Left lung (tissue), 10 donors: ENCODE results near the gene ING5. TPM values are rescaled to one million over a fixed set of nuclear protein-coding genes. Genes with fewer than 3 reads are reported as not detected.
A peak's percentile ranks its signal among the peaks of the same experiment; 100 is the strongest.

Experiments used
- ATAC-seq: fragments of 200-7000 bp; cut with Tn5 transposase; one replicate; pipeline ENCODE4 v1.9.1; 2020; ENCODE audit warnings: moderate library complexity
- DNase-seq, 4 donors: peaks; one replicate each; pipeline ENCODE4 v3.0.0-alpha.2; 2013 to 2020
- H3K27ac ChIP-seq, 2 donors: fragments of 200-600 bp; sonication (generic) in 1 of 2; one replicate each; pipeline versions ENCODE4 v1.5.0 to v1.8.0; 2020 to 2021
- H3K27me3 ChIP-seq, 2 donors: fragments of 200-600 bp; sonication (generic) in 1 of 2; one replicate each; pipeline versions ENCODE4 v1.5.0 to v1.8.0; 2020 to 2021
- H3K36me3 ChIP-seq, 2 donors: fragments of 200-600 bp; sonication (generic) in 1 of 2; one replicate each; pipeline versions ENCODE4 v1.5.0 to v1.8.0; 2020 to 2021
- H3K4me1 ChIP-seq, 2 donors: fragments of 200-600 bp; one replicate each; pipeline ENCODE4 v1.8.0; 2021
- H3K4me3 ChIP-seq, 2 donors: fragments of 200-600 bp; sonication (generic) in 1 of 2; one replicate each; pipeline versions ENCODE4 v1.5.0 to v1.8.0; 2020 to 2021; ENCODE audit warnings: mild to moderate bottlenecking in 1 of 2
- H3K9me3 ChIP-seq, 2 donors: fragments of 200-600 bp; sonication (generic) in 1 of 2; one replicate each; pipeline versions ENCODE4 v1.5.0 to v1.8.0; 2020 to 2021
- intact Hi-C, 2 donors: fragments of 100-400 bp; cut with DNase I; formaldehyde crosslinking; loops; one replicate each; pipeline versions ENCODE4 v1.11.2 to v1.14.2; 2022
- polyA plus RNA-seq, 6 donors: library from polyadenylated mRNA; unstranded; fragments of 120-200 nt; gene quantifications; one replicate each; pipeline ENCODE4 v1.2.1, GENCODE V29; 2013; ENCODE audit not compliant: insufficient read length in 6 of 6
- total RNA-seq, 2 donors: library from RNA; stranded (reverse); fragmentation: NEBNext Ultra II Directional; extraction: Animal tissue kit (Norgen Biotek cat#: 25700); gene quantifications; one replicate each; pipeline ENCODE4 v1.2.1, GENCODE V29; 2021
- TF ChIP-seq, protein P1 (sequence below), 2 donors: fragments of 200-600 bp; sonication (generic) in 1 of 2; IDR thresholded peaks; one replicate each; pipeline versions ENCODE4 v1.5.0 to v1.8.0; 2021; ENCODE audit warnings: antibody characterized with exemption in 2 of 2
- donor health status: DM: no; HTN: yes; CAD: no.
- donor health status: DM: no; HTN: no; CAD: no.

Gene ING5
- total and polyA plus RNA-seq, 8 donors = 27.6 to 49.1 (median 43.9) TPM

- Histone ChIP-seq H3K27ac (no peak overlapping the region), H3K4me1 (peaks cover 0 to 15% of the 10 kb centered on the region in 2 donors), H3K4me3 (no peak overlapping the region), H3K27me3 (no peaks in the 10 kb centered on the region), H3K9me3 (no peaks in the 10 kb centered on the region), H3K36me3 (peaks cover 0 to 72% of the 10 kb centered on the region in 2 donors)
- TF ChIP-seq, protein P1, sequence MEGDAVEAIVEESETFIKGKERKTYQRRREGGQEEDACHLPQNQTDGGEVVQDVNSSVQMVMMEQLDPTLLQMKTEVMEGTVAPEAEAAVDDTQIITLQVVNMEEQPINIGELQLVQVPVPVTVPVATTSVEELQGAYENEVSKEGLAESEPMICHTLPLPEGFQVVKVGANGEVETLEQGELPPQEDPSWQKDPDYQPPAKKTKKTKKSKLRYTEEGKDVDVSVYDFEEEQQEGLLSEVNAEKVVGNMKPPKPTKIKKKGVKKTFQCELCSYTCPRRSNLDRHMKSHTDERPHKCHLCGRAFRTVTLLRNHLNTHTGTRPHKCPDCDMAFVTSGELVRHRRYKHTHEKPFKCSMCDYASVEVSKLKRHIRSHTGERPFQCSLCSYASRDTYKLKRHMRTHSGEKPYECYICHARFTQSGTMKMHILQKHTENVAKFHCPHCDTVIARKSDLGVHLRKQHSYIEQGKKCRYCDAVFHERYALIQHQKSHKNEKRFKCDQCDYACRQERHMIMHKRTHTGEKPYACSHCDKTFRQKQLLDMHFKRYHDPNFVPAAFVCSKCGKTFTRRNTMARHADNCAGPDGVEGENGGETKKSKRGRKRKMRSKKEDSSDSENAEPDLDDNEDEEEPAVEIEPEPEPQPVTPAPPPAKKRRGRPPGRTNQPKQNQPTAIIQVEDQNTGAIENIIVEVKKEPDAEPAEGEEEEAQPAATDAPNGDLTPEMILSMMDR (IDR thresholded peaks at IDR 0.05) = no peak
- intact Hi-C loops = no loop called here
- ATAC-seq (no peak), DNase-seq (no peak)
Observed at GRCh38 chr2:241706537-241706936, 4.7 kb downstream of the ING5 start.

DNA sequence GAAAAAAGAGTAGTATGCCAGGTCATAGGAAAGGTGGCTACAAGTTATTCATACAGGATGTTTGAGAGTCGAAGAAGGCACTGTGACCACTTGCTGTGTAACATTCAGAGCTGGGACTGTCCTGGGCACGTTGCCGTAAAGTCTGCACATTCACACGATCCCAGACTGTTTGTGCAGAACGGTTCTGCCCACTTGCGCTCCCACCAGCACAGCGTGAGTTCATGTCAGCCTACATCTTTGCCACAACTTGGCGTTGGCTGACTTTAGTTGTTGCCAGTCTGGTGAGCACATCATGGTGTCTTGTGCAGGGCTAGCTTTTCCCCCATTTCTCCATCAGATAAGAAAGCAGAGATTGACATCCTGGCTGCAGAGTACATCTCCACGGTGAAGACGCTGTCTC, 7.0 kb downstream of the ING5 start:
- TF ChIP-seq, protein P1 (IDR thresholded peaks at IDR 0.05) = no peak
- no peak for ATAC-seq
- no peak overlapping the region for H3K4me3 ChIP-seq
- peak in 1 of 4 donors; percentile 20 for DNase-seq
- H3K27me3 ChIP-seq = no peaks in the 10 kb centered on the region
- no peaks in the 10 kb centered on the region for H3K9me3 ChIP-seq
- H3K27ac ChIP-seq = no peak overlapping the region
- no peaks in the 10 kb centered on the region for H3K4me1 ChIP-seq
- intact Hi-C loops = no loop called here
- H3K36me3 ChIP-seq = peaks cover 0 to 95% of the 10 kb centered on the region in 2 donors

GRCh38 chr2:241719093-241719492, 17.3 kb downstream of the ING5 start:
- Histone ChIP-seq H3K27ac (no peak overlapping the region), H3K4me1 (no peaks in the 10 kb centered on the region), H3K36me3 (peaks cover 0 to 92% of the 10 kb centered on the region in 2 donors), H3K9me3 (peaks cover 0 to 12% of the 10 kb centered on the region in 2 donors), H3K27me3 (no peaks in the 10 kb centered on the region), H3K4me3 (no peak overlapping the region)
- intact Hi-C loops = no loop called here
- no peak for DNase-seq
- ATAC-seq = no peak
- TF ChIP-seq, protein P1 (IDR thresholded peaks at IDR 0.05) = no peak

GRCh38 chr2:241720099-241720498, 18.3 kb downstream of the ING5 start:
- DNase-seq (peak in 1 of 4 donors; percentile 73), ATAC-seq (no peak)
- TF ChIP-seq, protein P1 (IDR thresholded peaks at IDR 0.05) = no peak
- no peak overlapping the region for H3K4me3 ChIP-seq
- H3K27me3 ChIP-seq = no peaks in the 10 kb centered on the region
- no peak overlapping the region for H3K27ac ChIP-seq
- H3K4me1 ChIP-seq = peaks cover 0 to 3% of the 10 kb centered on the region in 2 donors
- peaks cover 0 to 12% of the 10 kb centered on the region in 2 donors for H3K9me3 ChIP-seq
- peaks cover 0 to 92% of the 10 kb centered on the region in 2 donors for H3K36me3 ChIP-seq
- intact Hi-C loops = no loop called here

DNA sequence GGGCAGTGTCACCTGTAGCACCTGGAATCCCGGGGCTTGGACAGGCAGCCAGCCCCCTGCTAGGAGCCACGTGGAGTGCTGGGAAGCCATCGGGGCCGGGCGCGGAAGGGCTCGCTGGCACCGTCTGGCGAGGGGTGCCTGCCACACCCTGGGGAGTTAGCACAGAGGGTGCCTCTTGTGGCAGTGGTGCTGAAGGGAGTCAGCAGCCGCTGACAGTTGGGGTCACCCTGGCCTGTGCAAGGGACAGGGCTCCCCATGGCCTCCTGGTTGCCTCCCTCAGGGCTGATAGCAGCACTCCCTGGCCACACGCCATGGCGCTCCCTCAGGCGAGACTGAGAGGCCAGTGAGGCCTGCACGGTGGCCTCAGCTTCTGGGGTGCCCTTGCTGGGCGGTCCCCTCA, 18.7 kb downstream of the ING5 start:
- peaks cover 0 to 12% of the 10 kb centered on the region in 2 donors for H3K9me3 ChIP-seq
- intact Hi-C loops = no loop called here
- H3K36me3 ChIP-seq = peaks cover 0 to 94% of the 10 kb centered on the region in 2 donors
- peaks cover 0 to 3% of the 10 kb centered on the region in 2 donors for H3K4me1 ChIP-seq
- ATAC-seq (peak; percentile 12), DNase-seq (peak in 1 of 4 donors; percentile 60)
- H3K27ac ChIP-seq = no peak overlapping the region
- TF ChIP-seq, protein P1 (IDR thresholded peaks at IDR 0.05) = no peak
- H3K4me3 ChIP-seq = no peak overlapping the region
- H3K27me3 ChIP-seq = no peaks in the 10 kb centered on the region
